Nephron (organoid): ENCODE results near the gene UBALD1.

Experiments used
- H3K27ac Mint-ChIP-seq, 3 experiments: 2 replicates each; pipeline ENCODE4 v1.8.0; 2020; ENCODE audit warnings: mixed read lengths in 3 of 3, mild to moderate bottlenecking in 2 of 3, moderate library complexity in 1 of 3
- H3K27me3 Mint-ChIP-seq: 2 replicates; pipeline ENCODE4 v1.8.0; 2021; ENCODE audit warnings: low read depth, mild to moderate bottlenecking, moderate library complexity, mixed read lengths
- H3K36me3 Mint-ChIP-seq: 2 replicates; pipeline ENCODE4 v1.8.0; 2020; ENCODE audit warnings: low read depth, mixed read lengths
- H3K4me1 Mint-ChIP-seq: 2 replicates; pipeline ENCODE4 v1.8.0; 2020; ENCODE audit warnings: mixed read lengths
- H3K4me3 Mint-ChIP-seq, 3 experiments: 2 replicates each; pipeline ENCODE4 v1.8.0; 2020; ENCODE audit warnings: mild to moderate bottlenecking in 3 of 3, mixed read lengths in 3 of 3, moderate library complexity in 2 of 3
- H3K9me3 Mint-ChIP-seq: 2 replicates; pipeline ENCODE4 v1.8.0; 2020; ENCODE audit warnings: mixed read lengths
- TF ChIP-seq, protein P1 (sequence below), 3 experiments: fragments of 200-600 bp; sonication (generic); IDR thresholded peaks; one replicate each; pipeline ENCODE4 v1.5.0; 2021; ENCODE audit warnings: antibody characterized with exemption in 3 of 3; ENCODE audit not compliant: unreplicated experiment in 3 of 3

The UBALD1 gene

DNA sequence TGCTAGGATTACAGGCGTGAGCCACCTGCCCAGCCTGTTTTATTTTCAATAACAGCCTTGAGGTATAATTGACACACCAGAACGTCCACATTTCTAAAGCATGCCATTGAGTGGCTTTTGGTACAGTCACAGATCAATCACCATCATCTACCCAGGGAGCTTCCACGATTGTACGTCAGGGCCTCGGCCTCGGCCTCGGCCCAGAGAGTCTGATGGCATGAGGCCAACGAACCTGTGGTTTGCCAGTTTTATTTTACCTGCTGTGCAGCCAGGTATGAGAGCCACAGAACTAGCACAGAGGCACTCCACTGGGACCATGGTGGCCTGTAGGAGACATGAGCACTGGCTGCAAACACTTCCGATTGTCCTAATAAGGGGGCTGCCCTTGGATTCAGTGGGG lies 8.3 kb downstream of the UBALD1 start:
- H3K4me3 Mint-ChIP-seq: no peak overlapping the region
- no peaks in the 10 kb centered on the region for H3K9me3 Mint-ChIP-seq
- H3K27me3 Mint-ChIP-seq: no peaks in the 10 kb centered on the region
- no peak overlapping the region for H3K27ac Mint-ChIP-seq
- peaks cover 4% of the 10 kb centered on the region for H3K4me1 Mint-ChIP-seq
- TF ChIP-seq, protein P1, sequence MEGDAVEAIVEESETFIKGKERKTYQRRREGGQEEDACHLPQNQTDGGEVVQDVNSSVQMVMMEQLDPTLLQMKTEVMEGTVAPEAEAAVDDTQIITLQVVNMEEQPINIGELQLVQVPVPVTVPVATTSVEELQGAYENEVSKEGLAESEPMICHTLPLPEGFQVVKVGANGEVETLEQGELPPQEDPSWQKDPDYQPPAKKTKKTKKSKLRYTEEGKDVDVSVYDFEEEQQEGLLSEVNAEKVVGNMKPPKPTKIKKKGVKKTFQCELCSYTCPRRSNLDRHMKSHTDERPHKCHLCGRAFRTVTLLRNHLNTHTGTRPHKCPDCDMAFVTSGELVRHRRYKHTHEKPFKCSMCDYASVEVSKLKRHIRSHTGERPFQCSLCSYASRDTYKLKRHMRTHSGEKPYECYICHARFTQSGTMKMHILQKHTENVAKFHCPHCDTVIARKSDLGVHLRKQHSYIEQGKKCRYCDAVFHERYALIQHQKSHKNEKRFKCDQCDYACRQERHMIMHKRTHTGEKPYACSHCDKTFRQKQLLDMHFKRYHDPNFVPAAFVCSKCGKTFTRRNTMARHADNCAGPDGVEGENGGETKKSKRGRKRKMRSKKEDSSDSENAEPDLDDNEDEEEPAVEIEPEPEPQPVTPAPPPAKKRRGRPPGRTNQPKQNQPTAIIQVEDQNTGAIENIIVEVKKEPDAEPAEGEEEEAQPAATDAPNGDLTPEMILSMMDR (IDR thresholded peaks at IDR 0.05; ENCODE audit: unreplicated experiment in 3 of 3): no peak
- H3K36me3 Mint-ChIP-seq: no peaks in the 10 kb centered on the region

DNA sequence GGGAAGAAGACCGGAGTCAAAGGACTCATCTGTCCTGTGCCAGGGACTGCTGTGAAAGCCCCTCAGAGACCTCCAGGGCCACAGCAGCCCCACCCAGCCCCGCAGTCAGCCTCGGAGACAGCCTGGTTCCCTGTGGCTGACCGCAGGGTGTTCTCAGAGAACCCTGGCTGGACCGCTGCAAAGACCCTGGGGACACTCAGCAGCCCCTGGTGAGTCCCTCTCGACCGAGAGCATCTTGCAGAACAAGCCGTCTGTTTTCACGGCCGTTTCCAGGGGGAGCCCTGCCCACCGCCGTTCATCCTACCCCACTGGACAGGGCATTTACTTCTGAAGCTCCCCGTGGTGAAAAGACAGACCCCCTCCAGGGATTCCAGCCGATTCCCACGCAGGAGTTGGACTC lies 10.3 kb downstream of the UBALD1 start:
- Mint-ChIP-seq H3K27me3 (no peaks in the 10 kb centered on the region), H3K4me3 (no peak overlapping the region), H3K4me1 (peaks cover 6% of the 10 kb centered on the region), H3K27ac (no peak overlapping the region), H3K36me3 (no peaks in the 10 kb centered on the region), H3K9me3 (no peaks in the 10 kb centered on the region)
- TF ChIP-seq, protein P1 (IDR thresholded peaks at IDR 0.05; ENCODE audit: unreplicated experiment in 3 of 3): no peak

DNA sequence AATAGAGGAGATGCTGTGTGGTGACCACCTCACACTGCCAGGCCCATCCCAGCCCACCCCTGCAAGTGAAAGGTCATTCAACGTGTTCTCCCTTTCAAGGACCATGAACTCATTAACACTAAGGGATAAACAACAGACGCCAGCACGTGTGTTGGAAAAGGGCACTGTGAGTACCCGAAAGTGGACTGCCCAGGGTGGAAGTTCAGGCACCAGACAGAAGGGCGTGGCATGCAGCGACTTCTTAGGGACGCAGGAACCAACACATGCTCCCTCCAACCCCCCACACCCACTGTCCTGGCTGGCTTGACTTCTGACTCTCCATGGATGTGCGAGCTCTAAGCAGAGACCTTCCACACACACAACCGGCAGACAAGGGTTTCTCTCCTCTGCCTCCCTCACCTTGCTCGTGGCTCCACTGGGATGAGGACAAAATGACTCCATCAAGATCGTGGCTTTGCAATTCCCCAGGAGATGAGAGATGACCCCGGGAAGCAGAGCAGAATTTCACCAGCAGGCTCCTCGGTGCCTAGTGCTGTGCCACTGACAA lies 11.0 kb downstream of the UBALD1 start:
- TF ChIP-seq, protein P1 (IDR thresholded peaks at IDR 0.05; ENCODE audit: unreplicated experiment in 3 of 3): no peak
- Mint-ChIP-seq H3K27ac (no peak overlapping the region), H3K36me3 (no peaks in the 10 kb centered on the region), H3K4me1 (peaks cover 6% of the 10 kb centered on the region), H3K27me3 (no peaks in the 10 kb centered on the region), H3K9me3 (no peaks in the 10 kb centered on the region), H3K4me3 (no peak overlapping the region)

DNA sequence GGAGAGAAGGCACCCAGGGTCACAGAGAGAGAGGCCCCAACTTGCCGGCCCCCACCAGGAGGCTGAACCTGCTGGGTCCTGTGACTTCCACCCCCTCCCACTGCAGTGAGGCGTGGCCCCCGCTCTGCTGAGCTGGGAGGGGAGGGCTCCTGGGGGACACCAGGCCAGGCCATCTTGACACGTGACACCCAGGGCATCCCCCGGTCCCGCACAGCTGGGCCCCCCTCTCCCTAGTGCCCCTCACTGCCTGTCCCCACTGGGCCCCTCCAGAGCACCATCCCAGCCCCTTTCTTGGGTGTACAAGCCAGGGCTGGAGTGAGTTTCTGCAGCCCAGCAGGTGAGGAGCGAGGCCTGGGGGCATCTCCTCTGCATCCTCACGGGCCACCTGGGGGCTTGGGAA lies 12.4 kb downstream of the UBALD1 start:
- no peaks in the 10 kb centered on the region for H3K27me3 Mint-ChIP-seq
- H3K9me3 Mint-ChIP-seq: no peaks in the 10 kb centered on the region
- H3K27ac Mint-ChIP-seq: no peak overlapping the region
- H3K36me3 Mint-ChIP-seq: no peaks in the 10 kb centered on the region
- H3K4me1 Mint-ChIP-seq: peaks cover 6% of the 10 kb centered on the region
- H3K4me3 Mint-ChIP-seq: no peak overlapping the region
- TF ChIP-seq, protein P1 (IDR thresholded peaks at IDR 0.05; ENCODE audit: unreplicated experiment in 3 of 3): no peak

DNA sequence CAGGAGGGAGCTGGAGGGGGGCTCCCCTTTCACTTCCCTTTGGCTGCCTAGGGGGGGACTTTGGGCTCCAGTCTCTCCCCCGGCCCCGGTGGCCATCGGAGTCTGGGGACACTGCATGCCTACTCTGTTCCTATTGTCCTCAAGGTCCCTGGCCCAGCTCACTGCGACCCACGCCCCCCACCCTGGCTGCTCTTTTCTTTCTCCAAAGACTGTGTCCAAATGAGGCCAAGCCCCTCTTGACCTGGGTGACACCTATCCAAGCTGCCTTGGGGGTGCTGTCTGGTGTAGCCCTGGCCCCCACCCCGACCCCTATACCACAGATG lies 12.9 kb downstream of the UBALD1 start:
- no peak overlapping the region for H3K4me3 Mint-ChIP-seq
- no peaks in the 10 kb centered on the region for H3K9me3 Mint-ChIP-seq
- H3K27me3 Mint-ChIP-seq: no peaks in the 10 kb centered on the region
- H3K36me3 Mint-ChIP-seq: no peaks in the 10 kb centered on the region
- peaks cover 8% of the 10 kb centered on the region for H3K4me1 Mint-ChIP-seq
- H3K27ac Mint-ChIP-seq: peak overlapping the region in 2 of 3 experiments; percentile 36 to 42
- TF ChIP-seq, protein P1 (IDR thresholded peaks at IDR 0.05; ENCODE audit: unreplicated experiment in 3 of 3): no peak

DNA sequence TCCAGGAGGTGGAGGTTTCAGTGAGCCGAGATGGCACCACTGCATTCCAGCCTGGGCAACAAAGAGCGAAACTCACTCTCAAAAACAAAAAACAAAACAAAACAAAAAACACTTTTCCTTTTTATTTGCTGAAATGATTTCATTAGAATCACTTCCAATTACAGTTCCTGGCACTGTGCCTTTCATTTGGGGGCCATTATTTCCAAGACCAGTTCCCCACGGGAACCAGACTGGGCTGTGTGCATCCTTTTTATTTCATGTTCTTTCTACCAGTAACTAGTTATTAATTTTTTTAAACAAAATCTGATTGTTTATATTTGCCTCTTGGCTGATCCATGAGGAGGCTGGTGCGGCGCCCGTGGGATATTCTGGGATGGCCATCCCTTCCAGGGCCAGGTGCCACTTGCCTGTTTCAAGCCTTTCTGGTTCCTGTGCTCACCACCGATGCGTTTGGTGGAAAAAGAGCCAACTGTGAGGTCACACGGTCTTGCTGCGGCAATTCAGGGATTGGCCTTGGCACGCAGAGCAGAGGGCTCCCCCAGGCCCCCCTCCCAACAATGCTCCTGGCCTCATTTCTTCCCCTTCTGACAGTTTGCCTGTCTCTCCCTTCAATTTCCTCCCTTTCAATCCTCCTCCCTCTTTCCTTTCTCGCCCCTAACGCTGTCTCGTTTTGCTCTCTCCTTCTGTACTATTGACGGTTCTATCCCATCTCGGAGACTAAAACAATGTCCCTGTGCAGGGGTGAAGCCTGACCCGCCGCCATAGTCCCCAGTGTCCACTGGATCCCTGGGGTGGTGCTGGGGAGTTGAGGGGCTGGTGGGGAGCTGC lies 13.4 kb downstream of the UBALD1 start:
- Mint-ChIP-seq H3K36me3 (no peaks in the 10 kb centered on the region), H3K27me3 (no peaks in the 10 kb centered on the region), H3K27ac (peak overlapping the region; percentile 28 to 42 (median 36)), H3K4me3 (no peak overlapping the region), H3K4me1 (peaks cover 10% of the 10 kb centered on the region), H3K9me3 (no peaks in the 10 kb centered on the region)
- TF ChIP-seq, protein P1 (IDR thresholded peaks at IDR 0.05; ENCODE audit: unreplicated experiment in 3 of 3): no peak
